Right kidney (tissue), 1 donor: ENCODE measurements around the gene SUSD4.

Experiments
- DNase-seq: peaks from one replicate; pipeline ENCODE4 v3.0.0-alpha.2; 2016

SUSD4 gene

GRCh38 chr1:223329664-223330415 lies 34.1 kb downstream of the SUSD4 start:
- DNase-seq = no peak

- no peak for DNase-seq
These were observed 34.7 kb downstream of the SUSD4 start for GRCh38 chr1:223329252-223329651.

- DNase-seq = no peak
These were observed 35.4 kb downstream of the SUSD4 start for GRCh38 chr1:223328566-223328965.

- no peak for DNase-seq
These were observed 37.2 kb downstream of the SUSD4 start for GRCh38 chr1:223326776-223327175.

GRCh38 chr1:223323491-223324484 lies 40.2 kb downstream of the SUSD4 start:
- no peak for DNase-seq

GRCh38 chr1:223322868-223323267 lies 41.1 kb downstream of the SUSD4 start:
- no peak for DNase-seq

GRCh38 chr1:223320959-223321358 lies 43.0 kb downstream of the SUSD4 start:
- DNase-seq = no peak

- no peak for DNase-seq
These were observed 43.9 kb downstream of the SUSD4 start for GRCh38 chr1:223319905-223320580.

GRCh38 chr1:223319398-223319797 lies 44.6 kb downstream of the SUSD4 start:
- no peak for DNase-seq

- DNase-seq = no peak
These were observed 47.9 kb downstream of the SUSD4 start for GRCh38 chr1:223316082-223316481.

- DNase-seq = no peak
These were observed 48.3 kb downstream of the SUSD4 start for GRCh38 chr1:223315665-223316064.

- DNase-seq = no peak
These were observed 50.6 kb downstream of the SUSD4 start for GRCh38 chr1:223313415-223313754.

- DNase-seq = no peak
These were observed 51.1 kb downstream of the SUSD4 start for GRCh38 chr1:223312705-223313414.

GRCh38 chr1:223312273-223312672 lies 51.7 kb downstream of the SUSD4 start:
- DNase-seq = no peak

GRCh38 chr1:223311826-223312225 lies 52.1 kb downstream of the SUSD4 start:
- no peak for DNase-seq

- no peak for DNase-seq
These were observed 55.8 kb downstream of the SUSD4 start for GRCh38 chr1:223308136-223308535.

- DNase-seq = no peak
These were observed 56.4 kb downstream of the SUSD4 start for GRCh38 chr1:223307544-223307943.

GRCh38 chr1:223304931-223305330 lies 59.0 kb downstream of the SUSD4 start:
- DNase-seq = no peak

- DNase-seq = no peak
These were observed 62.6 kb downstream of the SUSD4 start for GRCh38 chr1:223301371-223301770.

GRCh38 chr1:223299553-223299952 lies 64.4 kb downstream of the SUSD4 start:
- no peak for DNase-seq

- DNase-seq = no peak
These were observed 65.3 kb downstream of the SUSD4 start for GRCh38 chr1:223298701-223299100.

- no peak for DNase-seq
These were observed 66.2 kb downstream of the SUSD4 start for GRCh38 chr1:223297800-223298199.
